ENCODE measurements around the gene GNG11.
"Not testable (repeated sequence)": the region's sequence is repeated elsewhere in the genome, so short reads cannot be mapped to it uniquely, and the experiment has no call there.

- not testable (repeated sequence) for TF ChIP-seq CTCF (conservative IDR thresholded peaks at IDR 0.05); EZH2 (IDR thresholded peaks at IDR 0.05; ENCODE audit: low read depth)
These were observed 9.9 kb upstream of the GNG11 start for GRCh38 chr7:93911661-93912060.
